A673 (cell line): Measurements from ENCODE around the gene DNAL4. TPM values are rescaled to one million over a fixed set of nuclear protein-coding genes. Genes with fewer than 3 reads are reported as not detected.
A peak's percentile ranks its signal among the peaks of the same experiment; 100 is the strongest.

Experiments
- BruUV-seq: library from RNA; stranded (reverse); fragments of 400-500 nt; replicated peaks from 2 replicates; lab custom pipeline; 2021; lab: Mats Ljungman, UMichigan
- CTCF ChIA-PET: fragments of 300-600 bp; sonication (Branson Sonifier 250); formaldehyde crosslinking; loops from one replicate; lab custom pipeline; 2022; ENCODE audit warnings: antibody characterized with exemption; lab: Charles Lee
- POLR2A ChIA-PET: fragments of 300-600 bp; sonication (Branson Sonifier 250); formaldehyde crosslinking; loops from one replicate; lab custom pipeline; 2022; ENCODE audit warnings: antibody characterized with exemption; ENCODE audit not compliant: low non-redundant PET; lab: Charles Lee
- DNase-seq: peaks from one replicate; pipeline ENCODE4 v3.0.0-alpha.2; 2015; ENCODE audit warnings: low spot score
- H3K27ac ChIP-seq: fragments of 200-600 bp; sonication (generic); 2 replicates; pipeline ENCODE4 v1.5.1; 2016; ENCODE audit warnings: mixed run types, low read depth, mild to moderate bottlenecking, mixed read lengths, antibody characterized with exemption, low read length; ENCODE audit not compliant: poor library complexity, severe bottlenecking
- H3K27me3 ChIP-seq: fragments of 200-600 bp; sonication (generic); replicated peaks from 2 replicates; pipeline ENCODE4 v1.6.1; 2017; ENCODE audit warnings: mixed run types, low read depth, mild to moderate bottlenecking, mixed read lengths, antibody characterized with exemption, low read length; ENCODE audit not compliant: insufficient read depth, poor library complexity
- H3K36me3 ChIP-seq: fragments of 200-600 bp; sonication (generic); 2 replicates; pipeline ENCODE4 v1.6.1; 2016; ENCODE audit warnings: mixed run types, mild to moderate bottlenecking, mixed read lengths, antibody characterized with exemption, low read length; ENCODE audit not compliant: insufficient read depth, poor library complexity, severe bottlenecking
- H3K4me1 ChIP-seq: fragments of 200-600 bp; sonication (generic); 2 replicates; pipeline ENCODE4 v1.6.1; 2017; ENCODE audit warnings: mixed run types, mild to moderate bottlenecking, mixed read lengths, antibody characterized with exemption, low read length; ENCODE audit not compliant: insufficient read depth, poor library complexity, severe bottlenecking
- H3K4me3 ChIP-seq: fragments of 200-600 bp; sonication (generic); 2 replicates; pipeline ENCODE4 v1.5.1; 2016; ENCODE audit warnings: low read depth, mixed run types, mild to moderate bottlenecking, mixed read lengths, low read length; ENCODE audit not compliant: poor library complexity, severe bottlenecking
- H3K9me3 ChIP-seq: fragments of 200-600 bp; sonication (generic); 2 replicates; pipeline ENCODE4 v1.6.1; 2016; ENCODE audit warnings: mixed run types, low read depth, mild to moderate bottlenecking, mixed read lengths, antibody characterized with exemption, low read length; ENCODE audit not compliant: poor library complexity, severe bottlenecking
- CTCF ChIP-seq: fragments of 300-800, 200-600 bp; sonication (generic); conservative IDR thresholded peaks from 2 replicates; pipeline ENCODE4 v1.5.1; 2017; ENCODE audit warnings: low read depth, mild to moderate bottlenecking, antibody characterized with exemption, low read length, moderate library complexity, mixed read lengths
- EZH2 ChIP-seq: fragments of 200-600 bp; sonication (generic); IDR thresholded peaks from 2 replicates; pipeline ENCODE4 v1.6.1; 2017; ENCODE audit warnings: borderline replicate concordance, low read depth, mild to moderate bottlenecking, mixed read lengths, antibody characterized with exemption, low read length; ENCODE audit not compliant: poor library complexity, severe bottlenecking
- intact Hi-C: fragments of 100-400 bp; cut with micrococcal nuclease; formaldehyde crosslinking; loops from one replicate; pipeline ENCODE4 v1.10.0; 2022; ENCODE audit not compliant: unreplicated experiment
- total RNA-seq: library from RNA; stranded (reverse); gene quantifications from 2 replicates; pipeline ENCODE4 v1.2.3, GENCODE V29; 2021

The DNAL4 gene
- total RNA-seq, 1 experiment from 2014 or later = 59.1 TPM

GRCh38 chr22:38735126-38735464, 58.8 kb downstream of the DNAL4 start:
- no peaks in the 10 kb centered on the region for H3K4me1 ChIP-seq
- BruUV-seq = no TSS peak
- peaks cover 90% of the 10 kb centered on the region for H3K36me3 ChIP-seq
- ChIA-PET POLR2A (no interaction called here), CTCF (no interaction called here)
- no peak overlapping the region for H3K4me3 ChIP-seq
- H3K27ac ChIP-seq = peak overlapping the region; percentile 37
- no peaks in the 10 kb centered on the region for H3K27me3 ChIP-seq
- intact Hi-C loops = no loop called here
- no peak for TF ChIP-seq CTCF
- no peaks in the 10 kb centered on the region for H3K9me3 ChIP-seq
- no peak for DNase-seq

GRCh38 chr22:38734421-38735100, 59.4 kb downstream of the DNAL4 start:
- Histone ChIP-seq H3K36me3 (peaks cover 90% of the 10 kb centered on the region), H3K4me1 (no peaks in the 10 kb centered on the region), H3K9me3 (no peaks in the 10 kb centered on the region), H3K27me3 (no peaks in the 10 kb centered on the region), H3K27ac (peak overlapping the region; percentile 47), H3K4me3 (no peak overlapping the region)
- BruUV-seq = TSS peak; percentile 73
- POLR2A ChIA-PET = no interaction called here
- TF ChIP-seq EZH2 (no peak), CTCF (no peak)
- CTCF ChIA-PET = interaction anchor here (0.6 to 1.0 kb wide), 2 partner anchors 8 to 20 kb away, joined by 3 to 8 read pairs; no protein-coding TSS in a partner anchor
- DNase-seq = no peak
- intact Hi-C loops = no loop called here

GRCh38 chr22:38733724-38734381, 60.1 kb downstream of the DNAL4 start:
- TF ChIP-seq EZH2 = no peak
- TF ChIP-seq CTCF = no peak
- H3K4me1 ChIP-seq = no peaks in the 10 kb centered on the region
- DNase-seq = no peak
- no peak overlapping the region for H3K4me3 ChIP-seq
- H3K27ac ChIP-seq = peak overlapping the region; percentile 47
- H3K36me3 ChIP-seq = peaks cover 90% of the 10 kb centered on the region
- BruUV-seq = no TSS peak
- intact Hi-C loops = no loop called here
- ChIA-PET CTCF (interaction anchor here (0.6 to 1.6 kb wide), 4 partner anchors 8 to 796 kb away, joined by 3 to 8 read pairs (median 6); no protein-coding TSS in a partner anchor), POLR2A (no interaction called here)
- H3K9me3 ChIP-seq = no peaks in the 10 kb centered on the region
- no peaks in the 10 kb centered on the region for H3K27me3 ChIP-seq
